ENCODE measurements around the gene MMAB. TPM values are rescaled to one million over a fixed set of nuclear protein-coding genes. Genes with fewer than 3 reads are reported as not detected.

Gene MMAB
- total and polyA plus RNA-seq, 2 donors (not counting 3 experiments of a cell fraction or from before 2014, with no cell fraction given), result 39.1 to 46.0 TPM

- POLR2A ChIA-PET, result no interaction called here
- peaks cover 0 to 2% of the 10 kb centered on the region in 2 experiments for H3K27me3 ChIP-seq (ENCODE audit: control insufficient read depth in 2 of 2, insufficient read depth in 2 of 2, low read length in 2 of 2)
- BruUV-seq (replicated peaks), result no TSS peak
- FAIRE-seq (no peak), DNase-seq (ENCODE audit: low read depth, low spot score) (no peak)
- no peak overlapping the region for H3K9ac ChIP-seq (replicated peaks; ENCODE audit: extremely low read depth, insufficient read depth, low read length)
- dilution Hi-C loops (cut with MboI; ENCODE audit: extremely low pct_ligation_motif_present, low sequenced_read_pairs) (no loop called here), intact Hi-C loops (cut with micrococcal nuclease) (no loop called here)
- no peaks in the 10 kb centered on the region for H4K20me1 ChIP-seq (replicated peaks; ENCODE audit: control insufficient read depth, extremely low read depth, insufficient read depth, low read length)
- no peaks in the 10 kb centered on the region for H3K79me2 ChIP-seq (ENCODE audit: control insufficient read depth, insufficient read depth, low read length)
- no peaks in the 10 kb centered on the region for H3K36me3 ChIP-seq (ENCODE audit: control insufficient read depth in 2 of 2, extremely low read depth in 1 of 2, insufficient read depth in 2 of 2, low read length in 2 of 2)
- no peak for TF ChIP-seq EZH2 (IDR thresholded peaks at IDR 0.05; ENCODE audit: borderline replicate concordance, low read depth, low read length, severe bottlenecking)
- no peak for TF ChIP-seq FOS (IDR thresholded peaks at IDR 0.05; ENCODE audit: borderline replicate concordance, insufficient read depth, low read length)
- no peak for TF ChIP-seq JUN (IDR thresholded peaks at IDR 0.05; ENCODE audit: borderline replicate concordance, insufficient read depth, insufficient read length, low read depth)
- no peak for TF ChIP-seq GATA2 (IDR thresholded peaks at IDR 0.05; ENCODE audit: insufficient read depth, insufficient read length, low read depth, low read length)
- no peak for TF ChIP-seq MYC (IDR thresholded peaks at IDR 0.05; ENCODE audit: low read depth, low read length)
- TF ChIP-seq, protein P1, sequence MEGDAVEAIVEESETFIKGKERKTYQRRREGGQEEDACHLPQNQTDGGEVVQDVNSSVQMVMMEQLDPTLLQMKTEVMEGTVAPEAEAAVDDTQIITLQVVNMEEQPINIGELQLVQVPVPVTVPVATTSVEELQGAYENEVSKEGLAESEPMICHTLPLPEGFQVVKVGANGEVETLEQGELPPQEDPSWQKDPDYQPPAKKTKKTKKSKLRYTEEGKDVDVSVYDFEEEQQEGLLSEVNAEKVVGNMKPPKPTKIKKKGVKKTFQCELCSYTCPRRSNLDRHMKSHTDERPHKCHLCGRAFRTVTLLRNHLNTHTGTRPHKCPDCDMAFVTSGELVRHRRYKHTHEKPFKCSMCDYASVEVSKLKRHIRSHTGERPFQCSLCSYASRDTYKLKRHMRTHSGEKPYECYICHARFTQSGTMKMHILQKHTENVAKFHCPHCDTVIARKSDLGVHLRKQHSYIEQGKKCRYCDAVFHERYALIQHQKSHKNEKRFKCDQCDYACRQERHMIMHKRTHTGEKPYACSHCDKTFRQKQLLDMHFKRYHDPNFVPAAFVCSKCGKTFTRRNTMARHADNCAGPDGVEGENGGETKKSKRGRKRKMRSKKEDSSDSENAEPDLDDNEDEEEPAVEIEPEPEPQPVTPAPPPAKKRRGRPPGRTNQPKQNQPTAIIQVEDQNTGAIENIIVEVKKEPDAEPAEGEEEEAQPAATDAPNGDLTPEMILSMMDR (IDR thresholded peaks at IDR 0.05; ENCODE audit: extremely low read depth in 1 of 2, insufficient read depth in 1 of 2, low read depth in 1 of 2, low read length in 2 of 2), result no peak
- TF ChIP-seq POLR2AphosphoS5 (IDR thresholded peaks at IDR 0.05; ENCODE audit: insufficient read depth, low read depth, low read length), result no peak
- no peak for TF ChIP-seq MAX (IDR thresholded peaks at IDR 0.05; ENCODE audit: insufficient read depth, insufficient read length)
- TF ChIP-seq POLR2A (IDR thresholded peaks at IDR 0.05; ENCODE audit: low read depth, low read length), result no peak
- no peaks in the 10 kb centered on the region for H3K9me1 ChIP-seq (replicated peaks; ENCODE audit: control insufficient read depth, extremely low read depth, insufficient read depth, low read length)
- CTCF ChIA-PET, result no interaction called here
- no peak overlapping the region for H2AFZ ChIP-seq (ENCODE audit: low read depth, low read length)
- H3K9me3 ChIP-seq (replicated peaks; ENCODE audit: control insufficient read depth, insufficient read depth, low read length), result no peaks in the 10 kb centered on the region
- no peak overlapping the region for H3K27ac ChIP-seq (ENCODE audit: insufficient read depth, low read depth, low read length)
- H3K4me1 ChIP-seq (ENCODE audit: control insufficient read depth, extremely low read depth, insufficient read depth, low read length), result no peaks in the 10 kb centered on the region
- no peak overlapping the region for H3K4me3 ChIP-seq (replicated peaks in 1 of 3; ENCODE audit: insufficient read depth in 1 of 3, low read depth in 1 of 3, low read length in 3 of 3)
- no peak overlapping the region for H3K4me2 ChIP-seq (ENCODE audit: insufficient read depth, low read length)
These were observed 19.3 kb downstream of the MMAB start for GRCh38 chr12:109553906-109554500.

Data from endothelial cell of umbilical vein (primary cell).